IPS-20b (cell line): Measurements from ENCODE around the gene IKZF1.

Experiments
- H3K27ac ChIP-seq: one replicate; pipeline ENCODE4 v1.5.1; 2013; ENCODE audit warnings: low read length
- H3K27me3 ChIP-seq: 2 replicates; pipeline ENCODE4 v1.6.1; 2013; ENCODE audit warnings: mild to moderate bottlenecking, low read length, inconsistent platforms; ENCODE audit not compliant: insufficient read depth
- H3K36me3 ChIP-seq: 2 replicates; pipeline ENCODE4 v1.6.1; 2013; ENCODE audit warnings: low read depth, mild to moderate bottlenecking, inconsistent platforms, low read length, moderate library complexity; ENCODE audit not compliant: insufficient read depth
- H3K4me1 ChIP-seq: 2 replicates; pipeline ENCODE4 v1.6.1; 2013; ENCODE audit warnings: mild to moderate bottlenecking, control low read depth, inconsistent platforms, low read length, moderate library complexity; ENCODE audit not compliant: insufficient read depth
- H3K4me3 ChIP-seq: 2 replicates; pipeline ENCODE4 v1.5.1; 2013; ENCODE audit warnings: mild to moderate bottlenecking, low read length, inconsistent platforms
- H3K9ac ChIP-seq: 2 replicates; pipeline ENCODE4 v1.6.1; 2013; ENCODE audit warnings: low read depth, mild to moderate bottlenecking, inconsistent platforms, low read length, moderate library complexity
- H3K9me3 ChIP-seq: 2 replicates; pipeline ENCODE4 v1.6.1; 2013; ENCODE audit warnings: mild to moderate bottlenecking, low read depth, low read length, inconsistent platforms; ENCODE audit not compliant: insufficient read depth

Gene IKZF1

DNA sequence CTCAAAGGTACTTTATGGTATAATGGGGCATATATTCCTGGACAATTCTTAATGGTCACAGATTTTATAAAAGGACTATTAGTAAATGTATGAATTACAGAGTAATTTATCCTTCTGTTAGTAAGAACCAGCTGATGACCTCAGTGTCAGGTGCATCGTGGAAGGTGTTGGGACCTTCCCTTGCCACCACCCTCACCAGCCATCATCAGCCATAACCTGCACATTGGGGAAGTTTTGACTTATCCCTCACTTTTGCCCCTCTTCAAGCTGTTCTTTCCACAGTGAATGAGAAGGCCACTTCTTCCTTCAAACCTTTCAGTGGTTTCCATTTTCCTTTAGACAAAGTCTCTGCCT is 93.4 kb downstream of the IKZF1 start:
- Histone ChIP-seq H3K27me3 (no peaks in the 10 kb centered on the region), H3K4me1 (no peaks in the 10 kb centered on the region), H3K27ac (no peak overlapping the region), H3K9me3 (no peaks in the 10 kb centered on the region), H3K9ac (no peak overlapping the region), H3K36me3 (no peaks in the 10 kb centered on the region), H3K4me3 (no peak overlapping the region)

DNA sequence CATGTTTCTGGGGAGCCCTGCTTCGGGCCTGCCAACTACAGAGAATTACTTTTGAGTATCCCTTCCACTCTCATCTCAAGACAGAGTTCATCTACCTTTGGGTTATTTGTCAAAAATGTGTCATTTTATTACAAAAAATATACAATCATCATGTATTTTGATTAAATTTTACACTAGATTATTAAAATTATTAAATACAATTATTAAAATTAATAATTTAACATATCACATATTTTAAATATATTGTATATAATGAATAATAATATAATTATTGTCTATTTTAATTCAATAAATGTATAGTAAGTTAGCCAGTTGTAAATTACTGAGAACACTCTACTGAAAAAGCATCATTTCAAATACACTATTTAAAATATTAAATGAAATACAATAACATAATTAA is 94.7 kb downstream of the IKZF1 start:
- Histone ChIP-seq H3K36me3 (no peaks in the 10 kb centered on the region), H3K27ac (no peak overlapping the region), H3K27me3 (no peaks in the 10 kb centered on the region), H3K4me3 (no peak overlapping the region), H3K9ac (no peak overlapping the region), H3K9me3 (no peaks in the 10 kb centered on the region), H3K4me1 (no peaks in the 10 kb centered on the region)

DNA sequence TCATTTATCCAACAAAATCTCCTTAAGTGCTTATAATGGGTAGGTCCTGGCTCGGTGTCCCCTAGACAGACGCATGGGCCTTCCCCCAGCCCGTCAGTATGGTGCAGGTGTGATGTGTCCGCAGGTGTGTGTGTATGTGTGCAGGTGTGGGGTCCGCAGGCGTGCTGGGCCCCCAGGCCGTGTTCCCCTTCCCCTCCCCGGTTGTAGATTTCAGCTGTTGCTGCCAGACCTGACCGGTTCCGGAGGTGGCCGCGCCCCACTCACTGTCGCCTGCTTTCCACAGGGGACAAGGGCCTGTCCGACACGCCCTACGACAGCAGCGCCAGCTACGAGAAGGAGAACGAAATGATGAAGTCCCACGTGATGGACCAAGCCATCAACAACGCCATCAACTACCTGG is 95.1 kb downstream of the IKZF1 start:
- Histone ChIP-seq H3K27ac (no peak overlapping the region), H3K9ac (no peak overlapping the region), H3K27me3 (no peaks in the 10 kb centered on the region), H3K4me1 (no peaks in the 10 kb centered on the region), H3K4me3 (no peak overlapping the region), H3K9me3 (no peaks in the 10 kb centered on the region), H3K36me3 (no peaks in the 10 kb centered on the region)

DNA sequence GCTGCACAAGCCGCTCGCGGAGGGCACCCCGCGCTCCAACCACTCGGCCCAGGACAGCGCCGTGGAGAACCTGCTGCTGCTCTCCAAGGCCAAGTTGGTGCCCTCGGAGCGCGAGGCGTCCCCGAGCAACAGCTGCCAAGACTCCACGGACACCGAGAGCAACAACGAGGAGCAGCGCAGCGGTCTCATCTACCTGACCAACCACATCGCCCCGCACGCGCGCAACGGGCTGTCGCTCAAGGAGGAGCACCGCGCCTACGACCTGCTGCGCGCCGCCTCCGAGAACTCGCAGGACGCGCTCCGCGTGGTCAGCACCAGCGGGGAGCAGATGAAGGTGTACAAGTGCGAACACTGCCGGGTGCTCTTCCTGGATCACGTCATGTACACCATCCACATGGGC is 95.6 kb downstream of the IKZF1 start:
- Histone ChIP-seq H3K4me1 (no peaks in the 10 kb centered on the region), H3K9ac (no peak overlapping the region), H3K4me3 (no peak overlapping the region), H3K27me3 (no peaks in the 10 kb centered on the region), H3K36me3 (no peaks in the 10 kb centered on the region), H3K27ac (no peak overlapping the region), H3K9me3 (no peaks in the 10 kb centered on the region)

DNA sequence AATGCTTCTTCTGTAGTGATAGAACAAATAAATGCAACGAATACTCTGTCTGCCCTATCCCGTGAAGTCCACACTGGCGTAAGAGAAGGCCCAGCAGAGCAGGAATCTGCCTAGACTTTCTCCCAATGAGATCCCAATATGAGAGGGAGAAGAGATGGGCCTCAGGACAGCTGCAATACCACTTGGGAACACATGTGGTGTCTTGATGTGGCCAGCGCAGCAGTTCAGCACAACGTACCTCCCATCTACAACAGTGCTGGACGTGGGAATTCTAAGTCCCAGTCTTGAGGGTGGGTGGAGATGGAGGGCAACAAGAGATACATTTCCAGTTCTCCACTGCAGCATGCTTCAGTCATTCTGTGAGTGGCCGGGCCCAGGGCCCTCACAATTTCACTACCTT is 99.9 kb downstream of the IKZF1 start:
- H3K4me3 ChIP-seq = no peak overlapping the region
- no peak overlapping the region for H3K9ac ChIP-seq
- H3K27ac ChIP-seq = no peak overlapping the region
- H3K27me3 ChIP-seq = no peaks in the 10 kb centered on the region
- no peaks in the 10 kb centered on the region for H3K4me1 ChIP-seq
- no peaks in the 10 kb centered on the region for H3K9me3 ChIP-seq
- no peaks in the 10 kb centered on the region for H3K36me3 ChIP-seq

DNA sequence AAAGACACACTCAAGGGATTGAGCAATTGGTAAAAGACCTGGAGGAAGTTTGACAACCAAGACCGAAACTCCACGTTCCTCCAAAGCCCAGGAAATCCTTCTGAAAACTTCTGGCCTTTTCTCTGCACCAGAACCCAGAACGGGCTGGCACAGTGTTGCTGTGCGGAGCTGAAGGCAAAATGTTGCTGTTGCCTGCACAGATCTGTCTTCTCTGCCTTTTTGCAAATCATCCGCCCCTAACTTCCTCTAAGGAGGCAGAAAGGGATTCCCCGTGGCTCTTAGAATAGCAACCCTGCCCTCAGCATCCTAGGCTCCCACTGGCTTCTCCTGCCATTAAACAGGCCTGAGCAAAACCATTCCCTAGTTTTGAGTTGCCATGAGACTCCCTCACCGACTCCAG is 100.7 kb downstream of the IKZF1 start:
- Histone ChIP-seq H3K4me1 (no peaks in the 10 kb centered on the region), H3K4me3 (no peak overlapping the region), H3K36me3 (no peaks in the 10 kb centered on the region), H3K9me3 (no peaks in the 10 kb centered on the region), H3K9ac (no peak overlapping the region), H3K27ac (no peak overlapping the region), H3K27me3 (no peaks in the 10 kb centered on the region)

DNA sequence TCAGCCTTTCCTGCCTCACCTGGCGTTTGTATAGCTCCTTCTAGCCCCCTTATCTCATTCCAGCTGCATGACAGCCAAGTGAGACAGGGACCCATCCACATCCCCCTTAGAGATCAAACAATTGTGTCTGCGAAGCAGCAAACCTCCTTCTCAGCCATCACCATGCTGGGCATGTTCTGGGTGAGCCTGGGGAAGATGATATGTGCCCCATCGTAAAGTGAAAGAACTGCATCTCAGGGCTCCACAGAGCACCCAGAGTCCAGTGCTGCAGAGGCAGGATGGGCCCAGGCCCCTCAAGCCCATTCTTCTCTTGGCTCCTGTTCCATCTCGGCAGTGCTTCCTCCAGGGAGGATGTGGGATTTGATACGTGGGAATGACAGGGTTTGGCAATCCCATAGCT is 102.4 kb downstream of the IKZF1 start:
- Histone ChIP-seq H3K9me3 (no peaks in the 10 kb centered on the region), H3K4me3 (no peak overlapping the region), H3K36me3 (no peaks in the 10 kb centered on the region), H3K4me1 (no peaks in the 10 kb centered on the region), H3K27me3 (no peaks in the 10 kb centered on the region), H3K27ac (no peak overlapping the region), H3K9ac (no peak overlapping the region)

DNA sequence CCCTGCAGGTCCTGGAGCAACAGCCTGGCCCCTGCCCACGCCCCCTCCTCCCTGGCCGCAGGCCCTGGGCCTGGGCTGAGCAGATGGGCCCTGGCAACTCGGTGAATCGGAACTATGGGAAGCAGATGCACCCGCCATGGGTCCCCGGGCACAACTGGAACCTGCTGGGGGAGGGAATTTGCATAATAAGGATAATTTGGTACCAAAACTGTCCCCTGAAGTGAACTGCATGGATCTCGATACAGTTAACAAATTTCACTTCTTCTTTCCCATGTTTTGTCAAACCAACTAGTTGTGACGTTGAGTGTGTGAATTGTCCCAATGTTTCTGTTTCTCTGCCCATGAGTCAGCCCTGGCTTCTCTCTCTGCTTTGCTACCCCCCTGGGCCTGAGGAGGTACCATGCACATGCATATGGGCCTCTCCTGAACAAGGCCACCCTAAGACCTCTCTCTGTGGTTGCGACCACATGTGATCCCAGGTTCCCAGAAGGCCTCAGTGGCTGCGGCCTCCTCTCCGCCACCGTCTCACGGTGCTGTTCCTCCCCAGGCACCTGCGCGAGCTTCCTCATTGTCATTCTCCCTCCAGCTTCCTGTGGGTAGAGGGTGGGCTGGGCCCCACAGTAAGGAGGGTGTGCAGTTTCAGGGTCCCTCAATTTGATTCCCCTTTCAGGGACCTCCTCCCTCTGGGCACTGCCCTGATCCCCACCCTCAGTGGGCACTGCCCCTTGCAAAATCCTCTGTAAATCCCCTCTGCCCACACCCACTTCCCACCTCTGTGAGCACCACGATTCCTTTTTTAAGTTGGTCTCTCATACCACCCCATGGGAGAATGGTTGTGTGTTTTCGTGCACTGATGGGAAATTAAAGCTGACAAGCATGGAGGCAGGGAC is 105.6 kb downstream of the IKZF1 start:
- no peaks in the 10 kb centered on the region for H3K4me1 ChIP-seq
- no peaks in the 10 kb centered on the region for H3K27me3 ChIP-seq
- H3K9ac ChIP-seq = no peak overlapping the region
- no peaks in the 10 kb centered on the region for H3K9me3 ChIP-seq
- no peak overlapping the region for H3K4me3 ChIP-seq
- no peaks in the 10 kb centered on the region for H3K36me3 ChIP-seq
- no peak overlapping the region for H3K27ac ChIP-seq

DNA sequence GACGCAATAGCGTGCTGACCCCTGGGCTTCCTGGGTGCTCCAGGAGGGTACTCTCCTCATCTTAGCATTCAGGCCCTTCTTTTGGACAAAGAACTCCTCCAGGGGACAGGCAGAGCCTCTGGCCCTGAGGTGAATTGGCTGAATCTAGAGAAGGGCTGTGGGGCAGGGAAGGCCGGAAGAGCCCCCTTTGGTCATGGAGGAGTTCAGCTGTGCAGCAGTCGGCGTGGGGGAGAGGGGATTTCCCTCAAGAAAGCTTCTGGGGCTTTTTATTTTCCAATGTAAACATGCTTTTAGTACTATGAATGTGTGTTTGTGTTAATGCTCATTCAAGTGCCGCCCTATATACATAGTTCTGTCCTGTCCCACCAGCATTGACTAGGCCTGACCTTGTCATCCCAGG is 106.8 kb downstream of the IKZF1 start:
- Histone ChIP-seq H3K36me3 (no peaks in the 10 kb centered on the region), H3K9me3 (no peaks in the 10 kb centered on the region), H3K4me3 (no peak overlapping the region), H3K9ac (no peak overlapping the region), H3K27me3 (no peaks in the 10 kb centered on the region), H3K4me1 (no peaks in the 10 kb centered on the region), H3K27ac (no peak overlapping the region)

DNA sequence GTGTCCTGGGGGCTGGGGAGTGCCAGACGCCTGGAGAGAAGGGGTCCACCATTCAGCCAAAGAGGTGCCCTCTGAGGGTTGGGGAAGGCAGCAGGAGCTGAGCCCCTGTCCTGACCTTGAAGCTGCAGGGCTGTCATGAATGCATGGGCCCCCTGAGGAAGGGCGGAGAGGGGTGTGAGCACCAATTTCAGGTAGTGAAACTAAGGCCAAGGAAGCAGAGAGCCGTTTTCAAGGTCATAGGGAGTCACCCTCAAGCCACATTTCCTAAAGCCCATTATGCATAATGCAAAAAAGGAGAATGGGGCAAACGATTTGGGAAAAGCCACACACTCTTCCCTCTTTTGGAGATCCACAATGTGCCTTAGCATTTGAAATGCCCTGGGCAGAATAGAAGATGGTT is 108.5 kb downstream of the IKZF1 start:
- Histone ChIP-seq H3K27me3 (no peaks in the 10 kb centered on the region), H3K9me3 (no peaks in the 10 kb centered on the region), H3K4me3 (no peak overlapping the region), H3K4me1 (no peaks in the 10 kb centered on the region), H3K9ac (no peak overlapping the region), H3K27ac (no peak overlapping the region), H3K36me3 (no peaks in the 10 kb centered on the region)

DNA sequence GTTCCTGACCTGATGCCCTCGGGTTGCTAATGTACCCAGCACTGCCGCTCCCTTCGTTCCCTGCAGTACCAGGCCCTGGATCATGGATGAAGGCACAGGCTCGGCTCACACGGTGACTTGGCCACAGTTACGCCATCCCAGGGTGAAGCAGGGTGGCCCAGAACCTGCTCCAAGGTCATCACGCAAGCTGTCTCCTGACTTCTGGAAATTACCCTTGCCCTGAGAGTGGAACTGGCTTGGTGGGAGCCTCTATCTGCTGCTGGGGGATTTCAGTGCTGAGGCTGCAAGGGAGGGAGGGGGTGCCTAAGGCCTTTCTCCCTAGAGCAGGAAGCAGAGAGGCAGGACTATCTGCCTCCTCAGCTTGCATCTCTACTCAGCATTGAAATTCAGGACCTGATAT is 109.0 kb downstream of the IKZF1 start:
- H3K27ac ChIP-seq = no peak overlapping the region
- no peak overlapping the region for H3K4me3 ChIP-seq
- H3K4me1 ChIP-seq = no peaks in the 10 kb centered on the region
- no peaks in the 10 kb centered on the region for H3K27me3 ChIP-seq
- no peaks in the 10 kb centered on the region for H3K36me3 ChIP-seq
- H3K9ac ChIP-seq = no peak overlapping the region
- no peaks in the 10 kb centered on the region for H3K9me3 ChIP-seq

DNA sequence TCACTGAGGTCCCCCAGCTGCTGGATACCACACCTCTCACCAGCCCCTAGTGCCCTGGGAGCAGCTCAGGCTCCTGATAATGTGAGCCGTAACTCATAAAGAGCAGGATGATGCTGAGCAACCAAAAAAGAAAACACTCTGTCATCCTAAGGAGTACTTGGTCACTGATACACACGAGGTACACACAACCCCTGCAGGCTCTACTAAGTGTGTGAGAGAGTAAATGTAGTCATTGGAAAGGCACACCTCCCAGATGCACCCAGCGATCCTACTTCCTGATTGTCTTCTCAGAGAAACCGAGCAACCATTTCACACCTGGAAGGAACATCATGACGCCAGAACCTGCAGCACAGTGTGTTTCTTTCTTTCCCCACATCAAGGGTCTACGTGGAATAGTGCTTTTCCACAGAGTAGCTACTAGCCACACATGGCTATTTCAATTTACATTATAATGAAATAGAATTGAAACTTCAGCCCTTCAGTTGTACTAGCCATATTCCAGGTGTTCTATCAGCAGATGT is 111.4 kb downstream of the IKZF1 start:
- no peak overlapping the region for H3K9ac ChIP-seq
- no peak overlapping the region for H3K4me3 ChIP-seq
- H3K36me3 ChIP-seq = no peaks in the 10 kb centered on the region
- no peaks in the 10 kb centered on the region for H3K9me3 ChIP-seq
- H3K27ac ChIP-seq = no peak overlapping the region
- peaks cover 4% of the 10 kb centered on the region for H3K4me1 ChIP-seq
- no peaks in the 10 kb centered on the region for H3K27me3 ChIP-seq
